ENCODE data around the gene PGK1. TPM values are rescaled to one million over a fixed set of nuclear protein-coding genes. Genes with fewer than 3 reads are reported as not detected.

The PGK1 gene
- total RNA-seq, 1 experiment from 2014 or later = 492 TPM

DNA sequence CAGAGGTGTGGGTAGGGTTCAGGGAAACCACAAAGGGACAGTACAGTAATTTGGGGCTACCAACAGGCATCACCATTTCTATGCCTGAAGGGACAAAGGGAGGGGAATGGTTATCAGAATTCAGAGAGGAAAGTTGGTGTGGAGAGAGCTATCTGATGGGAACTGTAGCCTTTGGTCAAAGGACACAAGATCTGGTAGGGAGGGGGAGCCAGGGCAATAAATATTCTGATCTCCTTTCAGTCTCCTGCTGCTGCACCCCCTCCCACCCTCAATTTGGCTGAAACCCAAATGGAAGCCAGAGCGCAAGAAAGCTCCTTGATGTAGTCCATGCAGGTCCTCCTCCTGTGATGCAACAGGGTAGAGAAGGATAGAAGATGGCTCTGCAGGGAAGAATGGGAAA, 14.6 kb downstream of the PGK1 start:
- no peaks in the 10 kb centered on the region for H3K9me2 ChIP-seq (ENCODE audit: insufficient read depth)
- no peaks in the 10 kb centered on the region for H3K27me3 ChIP-seq (ENCODE audit: insufficient read depth, low read length)
- ChIA-PET POLR2A (no interaction called here), CTCF (no interaction called here), RAD21 (ENCODE audit: low non-redundant PET in 1 of 2, low total read pairs in 2 of 2, uncharacterized antibody in 2 of 2, unreplicated experiment in 2 of 2) (no interaction called here)
- peaks cover 49 to 54% of the 10 kb centered on the region in 2 experiments for H3K36me3 ChIP-seq (ENCODE audit: control insufficient read depth in 1 of 2, insufficient read depth in 2 of 2, low read length in 2 of 2)
- H3K4me1 ChIP-seq (ENCODE audit: control insufficient read depth in 1 of 2, insufficient read depth in 2 of 2, low read length in 2 of 2) = no peaks in the 10 kb centered on the region
- no peak overlapping the region for H3K9ac ChIP-seq (ENCODE audit: low read length)
- H4K20me1 ChIP-seq (ENCODE audit: insufficient read depth) = 0 out of 2 replicates have a peak, but pooled peaks cover 21% of the 10 kb centered on the region
- intact Hi-C loops (cut with micrococcal nuclease) = no loop called here
- ATAC-seq (no peak), DNase-seq (ENCODE audit: low read depth, low spot score) (no peak)
- no TSS peak for BruUV-seq (replicated peaks)
- no peak overlapping the region for H3K4me2 ChIP-seq (ENCODE audit: low read length)
- no peak overlapping the region for H3K4me3 ChIP-seq (replicated peaks in 1 of 2; ENCODE audit: low read depth in 1 of 2, low read length in 2 of 2)
- H2AFZ ChIP-seq (ENCODE audit: low read depth, low read length, poor library complexity, severe bottlenecking) = no peak overlapping the region
- H3K79me2 ChIP-seq (ENCODE audit: insufficient read depth, low read length) = peaks cover 97% of the 10 kb centered on the region
- no peak overlapping the region for H3K27ac ChIP-seq (ENCODE audit: low read depth, low read length)
- TF ChIP-seq POLR2AphosphoS5 (IDR thresholded peaks at IDR 0.05; ENCODE audit: low read depth, low read length) (no peak), FOSL1 (IDR thresholded peaks at IDR 0.05; ENCODE audit: low read depth) (no peak), EZH2 (IDR thresholded peaks at IDR 0.05) (no peak)
- H3K9me3 ChIP-seq (ENCODE audit: control insufficient read depth in 1 of 2, insufficient read depth in 1 of 2, low read depth in 1 of 2, low read length in 2 of 2) = no peaks in the 10 kb centered on the region

DNA sequence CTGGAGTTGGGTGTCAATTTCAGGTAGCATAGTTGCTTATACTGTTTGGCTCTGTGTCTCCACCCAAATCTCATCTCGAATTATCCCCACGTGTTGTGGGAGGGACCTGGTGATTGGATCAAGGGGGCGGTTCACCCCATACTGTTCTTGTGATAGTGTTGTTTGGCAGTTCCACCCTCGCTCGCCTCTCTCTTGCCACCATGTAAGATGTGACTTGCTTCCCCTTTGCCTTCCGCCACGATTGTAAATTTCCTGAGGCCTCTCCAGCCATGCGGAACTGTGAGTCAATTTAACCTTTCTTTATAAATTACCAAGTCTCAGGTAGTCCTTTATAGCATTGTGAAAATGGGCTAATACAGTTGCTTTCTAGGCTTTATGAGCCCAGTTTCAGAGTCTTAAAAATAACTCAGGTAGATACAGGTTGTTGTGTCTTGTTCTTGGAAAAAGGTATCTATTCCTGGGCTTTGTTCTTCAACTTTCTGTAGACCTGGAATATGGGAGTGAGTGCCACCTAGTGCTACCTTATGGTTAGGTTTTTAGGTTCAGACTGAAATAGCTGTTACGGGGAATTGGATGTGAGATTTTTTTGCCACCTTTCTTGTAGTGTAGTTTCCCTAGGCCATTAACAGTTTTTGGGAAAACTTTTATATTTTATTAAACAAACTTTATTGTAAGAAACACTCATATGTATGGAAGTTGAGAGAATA, 15.6 kb downstream of the PGK1 start:
- H3K4me1 ChIP-seq (ENCODE audit: control insufficient read depth in 1 of 2, insufficient read depth in 2 of 2, low read length in 2 of 2) = no peaks in the 10 kb centered on the region
- no peak overlapping the region for H3K4me2 ChIP-seq (ENCODE audit: low read length)
- H3K27ac ChIP-seq (ENCODE audit: low read depth, low read length) = no peak overlapping the region
- no peak overlapping the region for H3K9ac ChIP-seq (ENCODE audit: low read length)
- no peaks in the 10 kb centered on the region for H3K27me3 ChIP-seq (ENCODE audit: insufficient read depth, low read length)
- H3K9me2 ChIP-seq (ENCODE audit: insufficient read depth) = no peaks in the 10 kb centered on the region
- intact Hi-C loops (cut with micrococcal nuclease) = loop anchor here (5.0 kb wide), 1 partner anchor 963 kb away; no protein-coding TSS in a partner anchor
- DNase-seq (ENCODE audit: low read depth, low spot score) = no peak
- H3K9me3 ChIP-seq (ENCODE audit: control insufficient read depth in 1 of 2, insufficient read depth in 1 of 2, low read depth in 1 of 2, low read length in 2 of 2) = no peaks in the 10 kb centered on the region
- peak; percentile 63; the same call in 1 of the 2 replicates for ATAC-seq
- H4K20me1 ChIP-seq (ENCODE audit: insufficient read depth) = 0 out of 2 replicates have a peak, but pooled peaks cover 21% of the 10 kb centered on the region
- H2AFZ ChIP-seq (ENCODE audit: low read depth, low read length, poor library complexity, severe bottlenecking) = no peak overlapping the region
- TF ChIP-seq JUND (IDR thresholded peaks at IDR 0.05) = no peak
- no peak for TF ChIP-seq SRF (IDR thresholded peaks at IDR 0.05; ENCODE audit: low read depth)
- no peak for TF ChIP-seq FOSL1 (IDR thresholded peaks at IDR 0.05; ENCODE audit: low read depth)
- no peak for TF ChIP-seq YY1 (IDR thresholded peaks at IDR 0.05; ENCODE audit: extremely low read depth, insufficient replicate concordance, low read depth, low read length)
- TF ChIP-seq CBX3 (IDR thresholded peaks at IDR 0.05; ENCODE audit: low read depth) = no peak
- TF ChIP-seq, protein P1, sequence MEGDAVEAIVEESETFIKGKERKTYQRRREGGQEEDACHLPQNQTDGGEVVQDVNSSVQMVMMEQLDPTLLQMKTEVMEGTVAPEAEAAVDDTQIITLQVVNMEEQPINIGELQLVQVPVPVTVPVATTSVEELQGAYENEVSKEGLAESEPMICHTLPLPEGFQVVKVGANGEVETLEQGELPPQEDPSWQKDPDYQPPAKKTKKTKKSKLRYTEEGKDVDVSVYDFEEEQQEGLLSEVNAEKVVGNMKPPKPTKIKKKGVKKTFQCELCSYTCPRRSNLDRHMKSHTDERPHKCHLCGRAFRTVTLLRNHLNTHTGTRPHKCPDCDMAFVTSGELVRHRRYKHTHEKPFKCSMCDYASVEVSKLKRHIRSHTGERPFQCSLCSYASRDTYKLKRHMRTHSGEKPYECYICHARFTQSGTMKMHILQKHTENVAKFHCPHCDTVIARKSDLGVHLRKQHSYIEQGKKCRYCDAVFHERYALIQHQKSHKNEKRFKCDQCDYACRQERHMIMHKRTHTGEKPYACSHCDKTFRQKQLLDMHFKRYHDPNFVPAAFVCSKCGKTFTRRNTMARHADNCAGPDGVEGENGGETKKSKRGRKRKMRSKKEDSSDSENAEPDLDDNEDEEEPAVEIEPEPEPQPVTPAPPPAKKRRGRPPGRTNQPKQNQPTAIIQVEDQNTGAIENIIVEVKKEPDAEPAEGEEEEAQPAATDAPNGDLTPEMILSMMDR (IDR thresholded peaks at IDR 0.05 in 2 of 3, conservative IDR thresholded peaks at IDR 0.05 in 1 of 3; ENCODE audit: borderline replicate concordance in 1 of 3, insufficient read depth in 1 of 3, low read depth in 2 of 3, low read length in 2 of 3) = peak in 2 of 3 experiments; percentile 24 to 38; a peak in 3 of 6 replicates
- no peak for TF ChIP-seq ELF1 (IDR thresholded peaks at IDR 0.05; ENCODE audit: borderline replicate concordance, low read depth)
- H3K4me3 ChIP-seq (replicated peaks in 1 of 2; ENCODE audit: low read depth in 1 of 2, low read length in 2 of 2) = no peak overlapping the region
- H3K79me2 ChIP-seq (ENCODE audit: insufficient read depth, low read length) = peaks cover 96% of the 10 kb centered on the region
- BruUV-seq (replicated peaks) = no TSS peak
- peaks cover 50 to 56% of the 10 kb centered on the region in 2 experiments for H3K36me3 ChIP-seq (ENCODE audit: control insufficient read depth in 1 of 2, insufficient read depth in 2 of 2, low read length in 2 of 2)
- ChIA-PET RAD21 (ENCODE audit: low non-redundant PET in 1 of 2, low total read pairs in 2 of 2, uncharacterized antibody in 2 of 2, unreplicated experiment in 2 of 2) (no interaction called here), POLR2A (interaction anchor here (1.0 kb wide), 1 partner anchor 15 kb away, joined by 3 read pairs; no protein-coding TSS in a partner anchor), CTCF (no interaction called here)
